SK-N-SH (cell line): ENCODE measurements around the gene NOCT. TPM values are rescaled to one million over a fixed set of nuclear protein-coding genes. Genes with fewer than 3 reads are reported as not detected.
"Not testable (repeated sequence)": the region's sequence is repeated elsewhere in the genome, so short reads cannot be mapped to it uniquely, and the experiment has no call there.

Experiments
- CTCF ChIA-PET: fragments of 300-600, 350-600 bp; formaldehyde crosslinking; extraction: SDS; loops from one replicate; lab custom pipeline; 2021; lab: Yijun Ruan, JAX
- POLR2A ChIA-PET: fragments of 350-600 bp; sonication (Branson Sonifier 250); formaldehyde crosslinking; extraction: SDS; loops from one replicate; lab custom pipeline; 2020; ENCODE audit warnings: antibody characterized with exemption, inconsistent platforms; lab: Yijun Ruan, JAX
- DNase-seq: peaks from one replicate; pipeline ENCODE4 v3.0.0; 2012
- H2AFZ ChIP-seq: fragments of 200-600 bp; sonication (generic); 2 replicates; pipeline ENCODE4 v1.8.1; 2016; ENCODE audit warnings: antibody characterized with exemption, mild to moderate bottlenecking, low read depth
- H3F3A ChIP-seq: fragments of 200-600 bp; sonication (generic); replicated peaks from 2 replicates; pipeline ENCODE3; 2016; ENCODE audit warnings: antibody characterized with exemption, mild to moderate bottlenecking; ENCODE audit not compliant: insufficient read depth
- H3K27ac ChIP-seq, 2 experiments: fragments of 200-500 bp in 1 of 2; fragments of 200-600 bp in 1 of 2; sonication (Bioruptor generic) in 1 of 2; sonication (generic), shearing (Covaris generic) in 1 of 2; 2 replicates each; pipeline versions ENCODE4 v1.5.1 to v1.6.1; 2014 to 2016; ENCODE audit warnings: low read depth in 2 of 2, inconsistent platforms in 1 of 2, low read length in 1 of 2, mild to moderate bottlenecking in 1 of 2, mixed read lengths in 1 of 2
- H3K27me3 ChIP-seq: fragments of 200-600 bp; sonication (generic), shearing (Covaris generic); 2 replicates; pipeline ENCODE4 v1.6.1; 2016; ENCODE audit warnings: mixed run types; ENCODE audit not compliant: insufficient read depth
- H3K36me3 ChIP-seq, 2 experiments: fragments of 200-500 bp in 1 of 2; fragments of 200-600 bp in 1 of 2; sonication (Bioruptor generic) in 1 of 2; sonication (generic) in 1 of 2; replicated peaks in 1 of 2; 2 replicates each; pipeline versions ENCODE3 to v1.5.1; 2014 to 2016; ENCODE audit warnings: low read length in 1 of 2, mild to moderate bottlenecking in 1 of 2; ENCODE audit not compliant: insufficient read depth in 2 of 2, control insufficient read depth in 1 of 2
- H3K4me1 ChIP-seq, 2 experiments: fragments of 200-500 bp in 1 of 2; fragments of 200-600 bp in 1 of 2; sonication (Bioruptor generic) in 1 of 2; sonication (generic), shearing (Covaris generic) in 1 of 2; 2 replicates each; pipeline versions ENCODE4 v1.5.1 to v1.6.1; 2014 to 2016; ENCODE audit warnings: low read depth in 1 of 2, low read length in 1 of 2, mixed run types in 1 of 2; ENCODE audit not compliant: insufficient read depth in 2 of 2, control insufficient read depth in 1 of 2
- H3K4me2 ChIP-seq: fragments of 200-600 bp; sonication (generic), shearing (Covaris generic); 2 replicates; pipeline ENCODE4 v1.6.1; 2017; ENCODE audit warnings: mixed run types
- H3K4me3 ChIP-seq, 2 experiments: fragments of 200-500 bp in 1 of 2; fragments of 200-600 bp in 1 of 2; sonication (Bioruptor generic) in 1 of 2; sonication (generic), shearing (Covaris generic) in 1 of 2; 2 replicates each; pipeline versions ENCODE4 v1.5.1 to v1.8.1; 2014 to 2016; ENCODE audit warnings: low read depth in 2 of 2, inconsistent platforms in 1 of 2, low read length in 1 of 2, mild to moderate bottlenecking in 1 of 2, mixed read lengths in 1 of 2, moderate library complexity in 1 of 2
- H3K79me2 ChIP-seq: fragments of 200-600 bp; sonication (generic); 2 replicates; pipeline ENCODE4 v1.8.1; 2017; ENCODE audit warnings: mild to moderate bottlenecking; ENCODE audit not compliant: insufficient read depth
- H3K9ac ChIP-seq: fragments of 200-600 bp; sonication (generic); 2 replicates; pipeline ENCODE4 v1.6.1; 2017; ENCODE audit warnings: mixed run types
- H3K9me2 ChIP-seq: fragments of 200-600 bp; sonication (generic); 2 replicates; pipeline ENCODE4 v1.6.1; 2017; ENCODE audit warnings: mixed run types
- H3K9me3 ChIP-seq: fragments of 200-600 bp; sonication (generic); 2 replicates; pipeline ENCODE4 v1.6.1; 2017; ENCODE audit warnings: mixed run types, mild to moderate bottlenecking, moderate library complexity
- H4K20me1 ChIP-seq: fragments of 200-600 bp; sonication (generic); 2 replicates; pipeline ENCODE4 v1.6.1; 2017; ENCODE audit warnings: mild to moderate bottlenecking, mixed run types; ENCODE audit not compliant: insufficient read depth
- CHD2 ChIP-seq: fragments of 150-350 bp; IDR thresholded peaks from 2 replicates; pipeline ENCODE4 v1.6.1; 2018; ENCODE audit warnings: low read length; ENCODE audit not compliant: partially characterized antibody
- CTCF ChIP-seq: fragments of 200-600 bp; sonication (generic); IDR thresholded peaks from 2 replicates; pipeline ENCODE4 v1.6.1; 2017; ENCODE audit warnings: antibody characterized with exemption, mild to moderate bottlenecking, moderate library complexity
- ELF1 ChIP-seq: IDR thresholded peaks from 2 replicates; pipeline ENCODE4 v1.4.0; 2012
- FOSL2 ChIP-seq: IDR thresholded peaks from 2 replicates; pipeline ENCODE4 v1.4.0; 2012; ENCODE audit warnings: low read depth, mild to moderate bottlenecking, moderate library complexity, borderline replicate concordance
- GATA2 ChIP-seq: sonication (generic); formaldehyde crosslinking; IDR thresholded peaks from 2 replicates; pipeline ENCODE4 v1.5.0; 2020; ENCODE audit warnings: mild to moderate bottlenecking, missing genetic modification reagents
- JUND ChIP-seq: IDR thresholded peaks from 2 replicates; pipeline ENCODE4 v1.4.0; 2012
- MEF2A ChIP-seq: IDR thresholded peaks from 2 replicates; pipeline ENCODE4 v1.4.0; 2012; ENCODE audit warnings: low read depth, borderline replicate concordance
- MXI1 ChIP-seq: IDR thresholded peaks from 2 replicates; pipeline ENCODE4 v1.6.1; 2012; ENCODE audit warnings: mild to moderate bottlenecking, low read depth, low read length, improper control_type of control experiment
- NFIC ChIP-seq: IDR thresholded peaks from 2 replicates; pipeline ENCODE4 v1.4.0; 2012; ENCODE audit warnings: borderline replicate concordance
- NRF1 ChIP-seq: IDR thresholded peaks from 2 replicates; pipeline ENCODE4 v1.6.1; 2012; ENCODE audit warnings: low read depth, mild to moderate bottlenecking, low read length
- SIN3A ChIP-seq: IDR thresholded peaks from 2 replicates; pipeline ENCODE4 v1.6.1; 2012; ENCODE audit warnings: low read depth, mild to moderate bottlenecking, low read length, moderate library complexity, borderline replicate concordance
- TCF12 ChIP-seq: IDR thresholded peaks from 2 replicates; pipeline ENCODE4 v1.4.0; 2012
- TEAD4 ChIP-seq: IDR thresholded peaks from 2 replicates; pipeline ENCODE4 v1.4.0; 2012; ENCODE audit warnings: mild to moderate bottlenecking, borderline replicate concordance; ENCODE audit not compliant: insufficient read depth
- ZBTB33 ChIP-seq: IDR thresholded peaks from 2 replicates; pipeline ENCODE4 v1.4.0; 2012; ENCODE audit warnings: low read depth, borderline replicate concordance
- WGBS: methylation state at CpG from one replicate; pipeline ENCODE4 v1.1.6; 2017; ENCODE audit warnings: low lambda C conversion rate; 5-methylcytosine and 5-hydroxymethylcytosine counted together
- polyA plus RNA-seq, 3 experiments: library from polyadenylated mRNA; depleted of rRNA; stranded (reverse); fragments of >200 nt; gene quantifications; 2 replicates each; pipeline ENCODE4 v1.2.3, GENCODE V29; 2012
- TF ChIP-seq, protein P1 (sequence below): IDR thresholded peaks from 2 replicates; pipeline ENCODE4 v1.4.0; 2012; ENCODE audit warnings: low read depth, borderline replicate concordance

NOCT gene
- polyA plus RNA-seq, 1 of the 3 experiments (the other 2 are of a cell fraction): 3.8 TPM

- H3K4me1 ChIP-seq: no peaks in the 10 kb centered on the region
- no peak overlapping the region for H3K4me2 ChIP-seq
- WGBS: 90% methylated on average over 6 of the region's 6 CpGs
- no peaks in the 10 kb centered on the region for H3F3A ChIP-seq
- H4K20me1 ChIP-seq: no peaks in the 10 kb centered on the region
- no peaks in the 10 kb centered on the region for H3K9me3 ChIP-seq
- no peak overlapping the region for H3K27ac ChIP-seq
- TF ChIP-seq ZBTB33 (no peak), ELF1 (no peak), SIN3A (no peak), NFIC (no peak), MXI1 (no peak), CHD2 (no peak), GATA2 (CRISPR knock-in tag) (no peak), FOSL2 (no peak), CTCF (no peak), MEF2A (no peak), TEAD4 (no peak), NRF1 (no peak), JUND (no peak), TCF12 (no peak)
- TF ChIP-seq, protein P1, sequence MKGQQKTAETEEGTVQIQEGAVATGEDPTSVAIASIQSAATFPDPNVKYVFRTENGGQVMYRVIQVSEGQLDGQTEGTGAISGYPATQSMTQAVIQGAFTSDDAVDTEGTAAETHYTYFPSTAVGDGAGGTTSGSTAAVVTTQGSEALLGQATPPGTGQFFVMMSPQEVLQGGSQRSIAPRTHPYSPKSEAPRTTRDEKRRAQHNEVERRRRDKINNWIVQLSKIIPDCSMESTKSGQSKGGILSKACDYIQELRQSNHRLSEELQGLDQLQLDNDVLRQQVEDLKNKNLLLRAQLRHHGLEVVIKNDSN: no peak
- ChIA-PET POLR2A (no interaction called here), CTCF (interaction anchor here (0.6 kb wide), 1 partner anchor 940 kb away, joined by 3 read pairs; no protein-coding TSS in a partner anchor)
- H3K27me3 ChIP-seq: no peaks in the 10 kb centered on the region
- no peaks in the 10 kb centered on the region for H3K9me2 ChIP-seq
- H3K9ac ChIP-seq: no peak overlapping the region
- H2AFZ ChIP-seq: no peak overlapping the region
- DNase-seq: no peak
- no peaks in the 10 kb centered on the region for H3K36me3 ChIP-seq
- H3K4me3 ChIP-seq: no peak overlapping the region
- no peaks in the 10 kb centered on the region for H3K79me2 ChIP-seq
Measured at GRCh38 chr4:138999666-139000065, 15.9 kb upstream of the NOCT start.

DNA sequence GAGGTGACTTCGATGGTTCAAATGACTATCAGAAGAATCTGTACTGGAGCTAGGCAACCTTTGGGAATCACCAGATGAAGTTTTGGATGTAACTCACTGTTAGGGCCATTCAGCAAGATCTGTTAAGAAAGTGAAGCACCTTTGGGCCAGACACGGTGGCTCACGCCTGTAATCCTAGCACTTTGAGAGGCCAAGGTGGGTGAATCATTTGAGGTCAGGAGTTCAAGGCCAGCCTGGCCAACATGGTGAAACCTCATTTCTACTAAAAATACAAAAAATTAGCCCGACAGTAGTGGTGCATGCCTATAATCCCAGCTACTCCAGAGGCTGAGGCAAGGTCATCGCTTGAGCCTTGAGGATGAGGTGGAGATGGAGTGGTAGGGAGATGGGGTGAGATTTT lies 15.4 kb upstream of the NOCT start:
- POLR2A ChIA-PET, H4K20me1 ChIP-seq, H3K4me1 ChIP-seq, DNase-seq, H3K9me3 ChIP-seq, H3K9me2 ChIP-seq, H3K4me3 ChIP-seq, H3K79me2 ChIP-seq, H3F3A ChIP-seq, H3K27ac ChIP-seq, H2AFZ ChIP-seq, H3K4me2 ChIP-seq, H3K36me3 ChIP-seq, H3K27me3 ChIP-seq, H3K9ac ChIP-seq: not testable (repeated sequence)
- CTCF ChIA-PET: interaction anchor here (0.6 kb wide), 1 partner anchor 418 kb away, joined by 3 read pairs; no protein-coding TSS in a partner anchor
- 95% methylated on average over 4 of the region's 5 CpGs for WGBS

DNA sequence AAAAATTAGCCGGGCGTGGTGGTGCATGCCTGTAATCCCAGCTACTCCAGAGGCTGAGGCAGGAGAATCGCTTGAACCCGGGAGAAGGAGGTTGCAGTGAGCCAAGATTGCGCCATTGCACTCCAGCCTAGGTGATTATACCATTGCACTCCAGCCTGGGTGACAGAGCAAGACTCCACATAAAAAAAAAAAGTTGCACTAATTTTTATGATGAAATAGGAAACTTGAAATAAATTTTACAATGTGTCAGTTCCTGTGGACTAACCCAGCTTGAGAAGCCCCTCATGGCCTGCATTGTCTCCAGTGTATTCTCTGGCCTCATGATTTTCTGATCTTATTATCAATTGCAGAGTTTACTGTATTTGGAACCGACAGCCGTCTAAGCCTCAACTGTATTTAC lies 14.2 kb upstream of the NOCT start:
- H3K79me2 ChIP-seq, POLR2A ChIA-PET, H4K20me1 ChIP-seq, H3K4me3 ChIP-seq, H3K27me3 ChIP-seq, H3K9me2 ChIP-seq, H3K27ac ChIP-seq, H3F3A ChIP-seq, H3K4me2 ChIP-seq, H3K9ac ChIP-seq, H3K36me3 ChIP-seq, CTCF ChIA-PET, DNase-seq, H3K9me3 ChIP-seq, H3K4me1 ChIP-seq, H2AFZ ChIP-seq: not testable (repeated sequence)
- WGBS: 96% methylated on average over 7 of the region's 7 CpGs

GRCh38 chr4:139003668-139004067 lies 11.9 kb upstream of the NOCT start:
- H3K4me1 ChIP-seq, H3K27ac ChIP-seq, H2AFZ ChIP-seq, H3K9me3 ChIP-seq, H4K20me1 ChIP-seq, CTCF ChIA-PET, H3K79me2 ChIP-seq, H3K36me3 ChIP-seq, H3K4me3 ChIP-seq, H3K9ac ChIP-seq, H3K9me2 ChIP-seq, H3K27me3 ChIP-seq, POLR2A ChIA-PET, H3K4me2 ChIP-seq, H3F3A ChIP-seq, DNase-seq: not testable (repeated sequence)
- 94% methylated on average over 4 of the region's 4 CpGs for WGBS
